DND-41 (cell line): ENCODE data around the gene IFI27L1.

Source experiments
- ATAC-seq: fragments of 200-7000 bp; cut with Tn5 transposase; 3 replicates; pipeline ENCODE4 v1.9.1; 2021; ENCODE audit warnings: low read depth; ENCODE audit not compliant: insufficient read depth
- DNase-seq: peaks from one replicate; pipeline ENCODE4 v3.0.0-alpha.2; 2020
- H2AFZ ChIP-seq: 2 replicates; pipeline ENCODE4 v1.6.0; 2012; ENCODE audit warnings: low read depth, low read length
- H3K27ac ChIP-seq: 2 replicates; pipeline ENCODE4 v1.5.1; 2012; ENCODE audit warnings: low read length, inconsistent platforms
- H3K27me3 ChIP-seq: fragments of 200-600 bp; sonication (generic); 2 replicates; pipeline ENCODE4 v1.6.0; 2012; ENCODE audit warnings: low read length, mild to moderate bottlenecking, inconsistent platforms; ENCODE audit not compliant: insufficient read depth, poor library complexity
- H3K36me3 ChIP-seq: 2 replicates; pipeline ENCODE4 v1.5.1; 2012; ENCODE audit warnings: low read length, inconsistent platforms; ENCODE audit not compliant: insufficient read depth
- H3K4me1 ChIP-seq: 2 replicates; pipeline ENCODE4 v1.5.1; 2012; ENCODE audit warnings: mild to moderate bottlenecking, low read length; ENCODE audit not compliant: insufficient read depth
- H3K4me2 ChIP-seq: 2 replicates; pipeline ENCODE4 v1.6.0; 2012; ENCODE audit warnings: mild to moderate bottlenecking, moderate library complexity, low read length, inconsistent platforms; ENCODE audit not compliant: insufficient read depth
- H3K4me3 ChIP-seq, 2 experiments: fragments of 200-600 bp in 1 of 2; shearing (Covaris generic) in 1 of 2; 2 replicates each; pipeline ENCODE4 v1.5.1; 2012 to 2016; ENCODE audit warnings: inconsistent platforms in 2 of 2, low read length in 2 of 2, mild to moderate bottlenecking in 2 of 2, low read depth in 1 of 2, moderate library complexity in 1 of 2
- H3K79me2 ChIP-seq: 2 replicates; pipeline ENCODE4 v1.6.0; 2012; ENCODE audit warnings: low read length, inconsistent platforms; ENCODE audit not compliant: insufficient read depth
- H3K9ac ChIP-seq: 2 replicates; pipeline ENCODE4 v1.6.0; 2012; ENCODE audit warnings: low read depth, mild to moderate bottlenecking, inconsistent platforms, low read length, moderate library complexity
- H3K9me3 ChIP-seq: 2 replicates; pipeline ENCODE4 v1.5.1; 2012; ENCODE audit warnings: low read length, moderate library complexity, mild to moderate bottlenecking, inconsistent platforms; ENCODE audit not compliant: insufficient read depth, severe bottlenecking
- H4K20me1 ChIP-seq: 2 replicates; pipeline ENCODE4 v1.6.0; 2012; ENCODE audit warnings: low read length; ENCODE audit not compliant: insufficient read depth
- EZH2 ChIP-seq: IDR thresholded peaks from 3 replicates; pipeline ENCODE4 v1.6.1; 2012; ENCODE audit warnings: borderline replicate concordance, low read depth, mild to moderate bottlenecking, moderate library complexity, low read length, inconsistent platforms; ENCODE audit not compliant: severe bottlenecking
- TF ChIP-seq, protein P1 (sequence below): IDR thresholded peaks from 2 replicates; pipeline ENCODE4 v1.5.1; 2012; ENCODE audit warnings: borderline replicate concordance, low read length, moderate library complexity, mild to moderate bottlenecking; ENCODE audit not compliant: poor library complexity, severe bottlenecking; ENCODE audit errors: extremely low read depth

The IFI27L1 gene

DNA sequence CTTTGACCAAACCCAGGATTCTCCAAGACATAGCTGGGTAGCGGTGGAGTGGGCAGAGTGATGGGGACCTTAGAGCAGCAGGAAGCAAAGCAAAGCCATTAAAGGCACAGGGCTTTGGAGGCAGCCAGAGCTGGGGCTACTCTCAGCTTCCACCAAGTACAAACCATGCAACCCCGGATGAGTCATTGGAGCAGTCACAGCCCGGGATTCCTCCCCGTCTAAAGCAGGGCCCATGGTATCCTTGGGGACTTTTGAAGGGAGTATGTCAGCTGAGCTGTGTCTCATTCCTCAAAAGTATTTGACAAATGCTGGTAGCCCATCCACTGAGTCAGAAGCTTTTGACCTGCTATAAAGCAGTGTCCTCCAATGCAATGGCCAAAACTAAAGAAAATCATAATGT is 19.7 kb downstream of the IFI27L1 start:
- DNase-seq = no peak
- no peak overlapping the region for H3K4me2 ChIP-seq
- no peaks in the 10 kb centered on the region for H3K79me2 ChIP-seq
- no peak for ATAC-seq
- no peak overlapping the region for H3K4me3 ChIP-seq
- peaks cover 18% of the 10 kb centered on the region; the same call in 1 of the 2 replicates for H3K36me3 ChIP-seq
- H2AFZ ChIP-seq = no peak overlapping the region
- H3K27me3 ChIP-seq = no peaks in the 10 kb centered on the region
- H3K4me1 ChIP-seq = no peaks in the 10 kb centered on the region
- H3K9ac ChIP-seq = no peak overlapping the region
- no peak overlapping the region for H3K27ac ChIP-seq
- H4K20me1 ChIP-seq = no peaks in the 10 kb centered on the region
- no peaks in the 10 kb centered on the region for H3K9me3 ChIP-seq
- TF ChIP-seq, protein P1, sequence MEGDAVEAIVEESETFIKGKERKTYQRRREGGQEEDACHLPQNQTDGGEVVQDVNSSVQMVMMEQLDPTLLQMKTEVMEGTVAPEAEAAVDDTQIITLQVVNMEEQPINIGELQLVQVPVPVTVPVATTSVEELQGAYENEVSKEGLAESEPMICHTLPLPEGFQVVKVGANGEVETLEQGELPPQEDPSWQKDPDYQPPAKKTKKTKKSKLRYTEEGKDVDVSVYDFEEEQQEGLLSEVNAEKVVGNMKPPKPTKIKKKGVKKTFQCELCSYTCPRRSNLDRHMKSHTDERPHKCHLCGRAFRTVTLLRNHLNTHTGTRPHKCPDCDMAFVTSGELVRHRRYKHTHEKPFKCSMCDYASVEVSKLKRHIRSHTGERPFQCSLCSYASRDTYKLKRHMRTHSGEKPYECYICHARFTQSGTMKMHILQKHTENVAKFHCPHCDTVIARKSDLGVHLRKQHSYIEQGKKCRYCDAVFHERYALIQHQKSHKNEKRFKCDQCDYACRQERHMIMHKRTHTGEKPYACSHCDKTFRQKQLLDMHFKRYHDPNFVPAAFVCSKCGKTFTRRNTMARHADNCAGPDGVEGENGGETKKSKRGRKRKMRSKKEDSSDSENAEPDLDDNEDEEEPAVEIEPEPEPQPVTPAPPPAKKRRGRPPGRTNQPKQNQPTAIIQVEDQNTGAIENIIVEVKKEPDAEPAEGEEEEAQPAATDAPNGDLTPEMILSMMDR = no peak
- no peak for TF ChIP-seq EZH2

DNA sequence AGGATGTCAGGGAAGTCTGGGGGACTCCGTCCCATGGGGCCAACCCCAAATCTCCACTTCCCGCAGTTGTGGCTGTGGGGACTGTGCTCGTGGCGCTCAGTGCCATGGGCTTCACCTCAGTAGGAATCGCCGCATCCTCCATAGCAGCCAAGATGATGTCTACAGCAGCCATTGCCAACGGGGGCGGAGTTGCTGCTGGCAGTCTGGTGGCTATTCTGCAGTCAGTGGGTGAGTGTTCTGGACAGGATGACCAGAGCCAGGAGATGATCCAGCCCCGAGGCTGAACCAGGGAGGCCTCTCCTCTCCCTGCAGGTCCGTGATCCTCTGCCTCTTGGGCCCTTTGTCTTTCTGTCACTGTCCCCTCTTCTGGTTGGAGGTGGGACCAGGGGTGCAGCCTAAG is 20.6 kb downstream of the IFI27L1 start:
- no peak overlapping the region for H3K27ac ChIP-seq
- ATAC-seq = no peak
- H3K79me2 ChIP-seq = no peaks in the 10 kb centered on the region
- no peak overlapping the region for H3K4me3 ChIP-seq
- H3K4me1 ChIP-seq = no peaks in the 10 kb centered on the region
- no peak overlapping the region for H3K9ac ChIP-seq
- no peak for DNase-seq
- no peak for TF ChIP-seq EZH2
- TF ChIP-seq, protein P1 = no peak
- no peaks in the 10 kb centered on the region for H3K27me3 ChIP-seq
- no peak overlapping the region for H3K4me2 ChIP-seq
- H2AFZ ChIP-seq = no peak overlapping the region
- H4K20me1 ChIP-seq = no peaks in the 10 kb centered on the region
- H3K36me3 ChIP-seq = peaks cover 18% of the 10 kb centered on the region; the same call in 1 of the 2 replicates
- no peaks in the 10 kb centered on the region for H3K9me3 ChIP-seq

DNA sequence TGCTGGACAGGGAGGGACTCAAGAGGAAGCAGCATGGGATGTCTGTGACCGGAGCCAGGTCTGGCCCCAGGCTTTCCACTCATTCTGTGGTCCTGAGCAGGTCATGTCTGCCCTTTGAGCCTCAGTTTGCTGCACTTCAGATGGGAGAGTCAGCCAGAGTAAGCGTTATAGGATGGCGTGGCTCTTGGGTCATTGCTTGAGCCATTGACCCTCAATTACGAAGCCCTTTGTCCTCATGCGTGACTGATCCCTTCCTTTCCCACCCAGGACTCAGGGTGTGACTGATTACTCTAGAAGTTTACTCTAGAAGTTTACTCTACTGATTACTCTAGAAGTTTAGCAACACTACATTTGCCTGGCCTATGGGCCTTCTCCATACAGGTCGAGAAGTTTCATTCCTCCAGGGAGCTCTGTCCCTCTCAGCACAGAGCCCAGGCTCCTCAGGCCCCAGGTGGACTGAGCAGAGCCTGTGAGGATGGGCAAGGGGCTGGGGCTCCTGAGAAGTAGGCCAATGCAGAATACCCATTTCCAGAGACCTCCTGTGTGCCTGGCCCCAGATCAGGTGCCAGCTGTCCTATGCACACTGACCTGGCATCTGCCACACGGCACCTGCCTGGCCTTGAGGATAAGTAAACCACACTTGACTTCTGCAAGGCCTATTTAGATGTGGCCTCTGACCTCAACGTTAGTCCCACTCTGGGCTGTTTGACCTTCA is 21.8 kb downstream of the IFI27L1 start:
- no peaks in the 10 kb centered on the region for H4K20me1 ChIP-seq
- no peak overlapping the region for H3K4me3 ChIP-seq
- no peaks in the 10 kb centered on the region for H3K4me1 ChIP-seq
- H3K9ac ChIP-seq = no peak overlapping the region
- no peaks in the 10 kb centered on the region for H3K79me2 ChIP-seq
- H3K4me2 ChIP-seq = no peak overlapping the region
- DNase-seq (no peak), ATAC-seq (no peak)
- no peak for TF ChIP-seq EZH2
- TF ChIP-seq, protein P1 = no peak
- H2AFZ ChIP-seq = no peak overlapping the region
- no peaks in the 10 kb centered on the region for H3K27me3 ChIP-seq
- no peak overlapping the region for H3K27ac ChIP-seq
- no peaks in the 10 kb centered on the region for H3K9me3 ChIP-seq
- H3K36me3 ChIP-seq = peaks cover 10% of the 10 kb centered on the region; the same call in 1 of the 2 replicates
